IMR-90 (cell line): ENCODE results near the gene COL25A1. TPM values are rescaled to one million over a fixed set of nuclear protein-coding genes. Genes with fewer than 3 reads are reported as not detected.

Experiments
- ATAC-seq: fragments of 200-7000 bp; cut with Tn5 transposase; 2 replicates; pipeline ENCODE4 v1.9.1; 2020; ENCODE audit warnings: low read depth, mild to moderate bottlenecking, moderate library complexity
- BruUV-seq: library from RNA; stranded (reverse); fragments of 400-500 nt; replicated peaks from 2 replicates; lab custom pipeline; 2021; lab: Mats Ljungman, UMichigan
- CTCF ChIA-PET: fragments of 300-600 bp; formaldehyde crosslinking; extraction: SDS; loops from one replicate; lab custom pipeline; 2021; ENCODE audit warnings: antibody characterized with exemption; lab: Yijun Ruan, JAX
- POLR2A ChIA-PET: fragments of 300-600 bp; sonication (Branson Sonifier 250); formaldehyde crosslinking; loops from one replicate; lab custom pipeline; 2022; ENCODE audit warnings: antibody characterized with exemption; ENCODE audit not compliant: unreplicated experiment; lab: Charles Lee
- DNase-seq: peaks from one replicate; pipeline ENCODE4 v3.0.0; 2013
- H2AFZ ChIP-seq: replicated peaks from 2 replicates; pipeline ENCODE3; 2013; ENCODE audit warnings: low read length, mild to moderate bottlenecking; ENCODE audit not compliant: poor library complexity
- H2AK5ac ChIP-seq: 2 replicates; pipeline ENCODE4 v1.6.1; 2013; ENCODE audit warnings: low read depth, low read length, inconsistent platforms
- H2AK9ac ChIP-seq: replicated peaks from 2 replicates; pipeline ENCODE3; 2013; ENCODE audit warnings: mild to moderate bottlenecking, low read depth, low read length, moderate library complexity; ENCODE audit not compliant: poor library complexity
- H2BK120ac ChIP-seq: 2 replicates; pipeline ENCODE4 v1.6.1; 2013; ENCODE audit warnings: low read depth, low read length, inconsistent platforms
- H2BK15ac ChIP-seq: 3 replicates; pipeline ENCODE4 v1.6.1; 2013; ENCODE audit warnings: low read depth, low read length, inconsistent platforms
- H2BK20ac ChIP-seq: 2 replicates; pipeline ENCODE4 v1.6.1; 2013; ENCODE audit warnings: low read depth, mild to moderate bottlenecking, inconsistent platforms, low read length, moderate library complexity
- H2BK5ac ChIP-seq: 2 replicates; pipeline ENCODE4 v1.6.1; 2013; ENCODE audit warnings: mild to moderate bottlenecking, low read depth, low read length, inconsistent platforms; ENCODE audit not compliant: poor library complexity, severe bottlenecking
- H3K14ac ChIP-seq: replicated peaks from 2 replicates; pipeline ENCODE4 v1.6.1; 2013; ENCODE audit warnings: low read depth, low read length, inconsistent platforms
- H3K18ac ChIP-seq: 2 replicates; pipeline ENCODE4 v1.6.1; 2013; ENCODE audit warnings: low read depth, low read length, control low read depth
- H3K23ac ChIP-seq: 2 replicates; pipeline ENCODE4 v1.6.1; 2013; ENCODE audit warnings: low read depth, low read length, inconsistent platforms
- H3K27ac ChIP-seq: 2 replicates; pipeline ENCODE4 v1.5.1; 2013; ENCODE audit warnings: mild to moderate bottlenecking, control low read depth, low read length; ENCODE audit not compliant: insufficient read depth
- H3K27me3 ChIP-seq: 2 replicates; pipeline ENCODE4 v1.6.1; 2013; ENCODE audit warnings: low read length; ENCODE audit not compliant: control insufficient read depth, insufficient read depth
- H3K36me3 ChIP-seq: 2 replicates; pipeline ENCODE4 v1.6.1; 2013; ENCODE audit warnings: low read length, mixed read lengths; ENCODE audit not compliant: control insufficient read depth, insufficient read depth
- H3K4ac ChIP-seq: 2 replicates; pipeline ENCODE4 v1.6.1; 2013; ENCODE audit warnings: low read depth, low read length, inconsistent platforms
- H3K4me1 ChIP-seq: 2 replicates; pipeline ENCODE4 v1.6.1; 2013; ENCODE audit warnings: low read length, mixed read lengths; ENCODE audit not compliant: control insufficient read depth, insufficient read depth
- H3K4me2 ChIP-seq: 2 replicates; pipeline ENCODE4 v1.6.1; 2013; ENCODE audit warnings: low read depth, mild to moderate bottlenecking, control low read depth, low read length, moderate library complexity
- H3K4me3 ChIP-seq: 2 replicates; pipeline ENCODE4 v1.5.1; 2013; ENCODE audit warnings: low read depth, mild to moderate bottlenecking, control low read depth, low read length, moderate library complexity; ENCODE audit not compliant: insufficient read depth
- H3K56ac ChIP-seq: 2 replicates; pipeline ENCODE4 v1.6.1; 2013; ENCODE audit warnings: low read length, inconsistent platforms; ENCODE audit not compliant: insufficient read depth; ENCODE audit errors: extremely low read depth
- H3K79me1 ChIP-seq, 2 experiments: 2 replicates each; pipeline ENCODE4 v1.6.1; 2013; ENCODE audit warnings: low read length in 2 of 2, inconsistent platforms in 1 of 2, low read depth in 1 of 2
- H3K9ac ChIP-seq: 2 replicates; pipeline ENCODE4 v1.6.1; 2013; ENCODE audit warnings: low read depth, low read length, control low read depth
- H3K9me1 ChIP-seq: 2 replicates; pipeline ENCODE4 v1.6.1; 2013; ENCODE audit warnings: low read length, inconsistent platforms; ENCODE audit not compliant: insufficient read depth
- H3K9me3 ChIP-seq: 2 replicates; pipeline ENCODE4 v1.6.1; 2013; ENCODE audit warnings: low read length; ENCODE audit not compliant: control insufficient read depth, insufficient read depth
- H4K20me1 ChIP-seq: 2 replicates; pipeline ENCODE4 v1.6.1; 2013; ENCODE audit warnings: low read length, inconsistent platforms; ENCODE audit not compliant: insufficient read depth
- H4K5ac ChIP-seq: 2 replicates; pipeline ENCODE4 v1.6.1; 2013; ENCODE audit warnings: mild to moderate bottlenecking, low read depth, low read length, control low read depth
- H4K8ac ChIP-seq, 2 experiments: 2 replicates each; pipeline ENCODE4 v1.6.1; 2013; ENCODE audit warnings: low read depth in 2 of 2, low read length in 2 of 2, control low read depth in 1 of 2, inconsistent platforms in 1 of 2
- H4K91ac ChIP-seq: 2 replicates; pipeline ENCODE4 v1.6.1; 2013; ENCODE audit warnings: low read depth, low read length, inconsistent platforms; ENCODE audit not compliant: insufficient read depth
- CEBPB ChIP-seq: IDR thresholded peaks from 2 replicates; pipeline ENCODE4 v1.6.1; 2012; ENCODE audit warnings: low read depth, low read length, improper control_type of control experiment
- RCOR1 ChIP-seq: IDR thresholded peaks from 2 replicates; pipeline ENCODE4 v1.6.1; 2012; ENCODE audit warnings: mild to moderate bottlenecking, low read length, improper control_type of control experiment; ENCODE audit not compliant: insufficient replicate concordance
- RFX5 ChIP-seq: IDR thresholded peaks from 2 replicates; pipeline ENCODE4 v1.8.0; 2012; ENCODE audit warnings: low read depth, mild to moderate bottlenecking, low read length, moderate library complexity
- SMC3 ChIP-seq: fragments of 150-350 bp; IDR thresholded peaks from 2 replicates; pipeline ENCODE4 v1.6.1; 2016; ENCODE audit warnings: low read depth, mild to moderate bottlenecking, antibody characterized with exemption, low read length, moderate library complexity
- dilution Hi-C: fragments of 300-500 bp; cut with HindIII; formaldehyde crosslinking; loops from one replicate; pipeline ENCODE4 v1.14.3; 2018; ENCODE audit warnings: low sequenced_read_pairs; ENCODE audit not compliant: unreplicated experiment
- in situ Hi-C: fragments of 300-500 bp; cut with MboI; formaldehyde crosslinking; loops from 3 replicates; pipeline ENCODE4 v1.14.3; 2019; ENCODE audit warnings: low sequenced_read_pairs, inconsistent platforms, mixed read lengths
- intact Hi-C: fragments of 100-400 bp; cut with micrococcal nuclease; formaldehyde crosslinking; loops from 2 replicates; pipeline ENCODE4 v1.10.0; 2022
- polyA plus RNA-seq, 3 experiments: library from polyadenylated mRNA; depleted of rRNA; stranded (reverse); fragments of >200 nt; gene quantifications; 2 replicates each; pipeline ENCODE4 v1.2.3, GENCODE V29; 2012; ENCODE audit warnings: low replicate concordance in 1 of 3
- total RNA-seq: library from RNA; depleted of rRNA; stranded (reverse); fragments of >200 nt; gene quantifications from 2 replicates; pipeline ENCODE4 v1.2.3, GENCODE V29; 2012

COL25A1 gene
- total and polyA plus RNA-seq, 2 of the 4 experiments (the other 2 are of a cell fraction) = under 0.01 to 0.05 TPM

DNA sequence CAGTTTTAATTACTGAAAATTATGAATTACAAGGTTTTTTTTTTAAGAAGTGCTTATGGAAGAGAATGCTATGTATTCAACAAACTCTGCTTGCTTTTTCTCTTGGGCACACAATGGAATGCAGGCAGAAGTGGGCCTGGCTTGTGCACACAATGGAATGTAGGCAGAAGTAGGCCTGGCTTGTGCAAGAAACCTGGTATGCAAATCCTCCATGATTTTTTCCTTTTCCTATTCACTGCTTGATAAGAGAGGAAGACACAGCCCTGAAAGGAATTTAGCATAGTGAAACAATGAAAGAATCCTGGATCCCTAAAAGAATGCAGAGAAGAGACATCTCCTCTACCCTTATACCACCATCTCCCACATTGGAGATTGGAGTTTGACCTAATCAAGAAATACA is 138.4 kb downstream of the COL25A1 start:
- H3K4me1 ChIP-seq = no peaks in the 10 kb centered on the region
- H3K9ac ChIP-seq = no peak overlapping the region
- ATAC-seq (peak; percentile 70), DNase-seq (peak; percentile 5)
- H3K36me3 ChIP-seq = no peaks in the 10 kb centered on the region
- intact Hi-C loops = no loop called here
- no peak overlapping the region for H3K4me2 ChIP-seq
- no TSS peak for BruUV-seq
- no peaks in the 10 kb centered on the region for H3K79me1 ChIP-seq
- no peak overlapping the region for H2BK20ac ChIP-seq
- H3K4me3 ChIP-seq = no peak overlapping the region
- in situ Hi-C loops = no loop called here
- no peak overlapping the region for H3K18ac ChIP-seq
- no peak overlapping the region for H3K14ac ChIP-seq
- H2BK120ac ChIP-seq = no peak overlapping the region
- H3K4ac ChIP-seq = no peak overlapping the region
- H3K23ac ChIP-seq = no peak overlapping the region
- H2AK9ac ChIP-seq = no peak overlapping the region
- H3K9me3 ChIP-seq = no peaks in the 10 kb centered on the region
- dilution Hi-C loops = no loop called here
- H3K56ac ChIP-seq = no peak overlapping the region
- no peak overlapping the region for H3K27ac ChIP-seq
- ChIA-PET POLR2A (no interaction called here), CTCF (interaction anchor here (0.7 kb wide), 1 partner anchor 57 kb away, joined by 3 read pairs; no protein-coding TSS in a partner anchor)
- no peak overlapping the region for H2AFZ ChIP-seq
- no peak overlapping the region for H4K91ac ChIP-seq
- no peak overlapping the region for H4K8ac ChIP-seq
- no peak overlapping the region for H2BK15ac ChIP-seq
- no peaks in the 10 kb centered on the region for H3K27me3 ChIP-seq
- H2AK5ac ChIP-seq = no peak overlapping the region
- H2BK5ac ChIP-seq = no peak overlapping the region
- H4K20me1 ChIP-seq = no peaks in the 10 kb centered on the region
- no peaks in the 10 kb centered on the region for H3K9me1 ChIP-seq
- no peak overlapping the region for H4K5ac ChIP-seq
- TF ChIP-seq CEBPB (peak; percentile 16; the same call in 1 of the 2 replicates), SMC3 (no peak), RFX5 (no peak), RCOR1 (no peak)
